Epithelial cell of proximal tubule (primary cell): ENCODE results near the gene PCAT6. TPM values are rescaled to one million over a fixed set of nuclear protein-coding genes. Genes with fewer than 3 reads are reported as not detected.
A peak's percentile ranks its signal among the peaks of the same experiment; 100 is the strongest.

Experiments used
- DNase-seq: peaks from one replicate; pipeline ENCODE4 v3.0.0-alpha.2; 2011; ENCODE audit warnings: low read depth
- H3K4me3 ChIP-seq: 2 replicates; pipeline ENCODE4 v1.5.1; 2011; ENCODE audit warnings: low read depth, mild to moderate bottlenecking, low read length
- total RNA-seq: library from RNA; depleted of rRNA; stranded (reverse); fragments of >200 nt; gene quantifications from 2 replicates; pipeline ENCODE4 v1.2.3, GENCODE V29; 2015
- TF ChIP-seq, protein P1 (sequence below): conservative IDR thresholded peaks from 2 replicates; pipeline ENCODE4 v1.5.1; 2012; ENCODE audit warnings: low read depth, mild to moderate bottlenecking, low read length

The PCAT6 gene
- total RNA-seq, 1 donor from 2014 or later: 0.17 TPM

DNA sequence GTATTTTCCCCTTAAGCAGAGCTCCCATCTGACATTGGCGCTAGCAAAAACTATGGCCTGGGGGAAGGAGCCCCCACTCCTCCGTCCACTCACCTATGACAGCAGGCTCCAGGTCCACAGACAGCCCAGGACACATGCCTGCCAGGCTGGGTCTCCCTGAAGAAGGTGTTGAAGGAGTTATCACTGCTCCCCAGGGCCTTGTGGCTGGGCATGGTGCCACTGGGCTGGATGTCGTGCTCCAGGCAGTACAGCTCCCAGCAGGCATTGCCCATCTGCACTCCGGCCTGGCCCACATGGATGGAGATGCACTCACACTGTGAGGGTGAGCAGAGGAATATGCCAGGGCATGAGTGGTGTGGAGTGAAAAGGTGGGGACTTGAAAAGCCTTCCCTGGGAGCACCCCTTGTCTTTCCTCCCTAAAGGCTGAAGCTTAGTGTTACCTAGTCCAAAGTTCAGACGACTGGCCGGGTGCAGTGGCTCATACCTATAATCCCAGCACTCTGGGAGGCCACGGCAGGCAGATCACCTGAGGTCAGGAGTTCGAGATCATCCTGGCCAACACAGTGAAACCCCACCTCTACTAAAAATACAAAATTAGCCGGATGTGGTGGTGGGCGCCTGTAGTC is 48.1 kb downstream of the PCAT6 start:
- TF ChIP-seq, protein P1, sequence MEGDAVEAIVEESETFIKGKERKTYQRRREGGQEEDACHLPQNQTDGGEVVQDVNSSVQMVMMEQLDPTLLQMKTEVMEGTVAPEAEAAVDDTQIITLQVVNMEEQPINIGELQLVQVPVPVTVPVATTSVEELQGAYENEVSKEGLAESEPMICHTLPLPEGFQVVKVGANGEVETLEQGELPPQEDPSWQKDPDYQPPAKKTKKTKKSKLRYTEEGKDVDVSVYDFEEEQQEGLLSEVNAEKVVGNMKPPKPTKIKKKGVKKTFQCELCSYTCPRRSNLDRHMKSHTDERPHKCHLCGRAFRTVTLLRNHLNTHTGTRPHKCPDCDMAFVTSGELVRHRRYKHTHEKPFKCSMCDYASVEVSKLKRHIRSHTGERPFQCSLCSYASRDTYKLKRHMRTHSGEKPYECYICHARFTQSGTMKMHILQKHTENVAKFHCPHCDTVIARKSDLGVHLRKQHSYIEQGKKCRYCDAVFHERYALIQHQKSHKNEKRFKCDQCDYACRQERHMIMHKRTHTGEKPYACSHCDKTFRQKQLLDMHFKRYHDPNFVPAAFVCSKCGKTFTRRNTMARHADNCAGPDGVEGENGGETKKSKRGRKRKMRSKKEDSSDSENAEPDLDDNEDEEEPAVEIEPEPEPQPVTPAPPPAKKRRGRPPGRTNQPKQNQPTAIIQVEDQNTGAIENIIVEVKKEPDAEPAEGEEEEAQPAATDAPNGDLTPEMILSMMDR: no peak
- no peak for DNase-seq
- no peak overlapping the region for H3K4me3 ChIP-seq

GRCh38 chr1:202860744-202861419 is 50.1 kb downstream of the PCAT6 start:
- peak overlapping the region; percentile 74 for H3K4me3 ChIP-seq
- TF ChIP-seq, protein P1: no peak
- DNase-seq: no peak

Other genes with a start within 250 kb of the PCAT6 start
- not detected in 2 replicates for gene SYT2, start 100.5 kb upstream of the PCAT6 start, total RNA-seq
- 18.6 and 46.2 TPM in 2 replicates for gene KDM5B, start 2.5 kb upstream of the PCAT6 start, total RNA-seq
- 9.2 and 12.7 TPM in 2 replicates for gene RABIF, start 78.2 kb downstream of the PCAT6 start, total RNA-seq
- gene KLHL12, start 116.3 kb downstream of the PCAT6 start, total RNA-seq: 19.2 and 25.9 TPM in 2 replicates
- 59.0 and 73.9 TPM in 2 replicates for gene ADIPOR1, start 147.4 kb downstream of the PCAT6 start, total RNA-seq
- 15.0 and 24.7 TPM in 2 replicates for gene CYB5R1, start 156.3 kb downstream of the PCAT6 start, total RNA-seq
- 79.2 and 80.5 TPM in 2 replicates for gene TMEM183A, start 196.4 kb downstream of the PCAT6 start, total RNA-seq
- 0.14 and 11.6 TPM in 2 replicates for gene PPFIA4, start 215.5 kb downstream of the PCAT6 start, total RNA-seq